ENCODE measurements around the gene SELL.
"Not testable (repeated sequence)": the region's sequence is repeated elsewhere in the genome, so short reads cannot be mapped to it uniquely, and the experiment has no call there.

Gene SELL

GRCh38 chr1:169708647-169709046, 2.8 kb downstream of the SELL start:
- intact Hi-C loops (cut with DNase I): no loop called here
- no peak for DNase-seq

- DNase-seq: no peak
- intact Hi-C loops (cut with DNase I): no loop called here
These were observed 3.4 kb downstream of the SELL start for GRCh38 chr1:169707912-169708604.

DNA sequence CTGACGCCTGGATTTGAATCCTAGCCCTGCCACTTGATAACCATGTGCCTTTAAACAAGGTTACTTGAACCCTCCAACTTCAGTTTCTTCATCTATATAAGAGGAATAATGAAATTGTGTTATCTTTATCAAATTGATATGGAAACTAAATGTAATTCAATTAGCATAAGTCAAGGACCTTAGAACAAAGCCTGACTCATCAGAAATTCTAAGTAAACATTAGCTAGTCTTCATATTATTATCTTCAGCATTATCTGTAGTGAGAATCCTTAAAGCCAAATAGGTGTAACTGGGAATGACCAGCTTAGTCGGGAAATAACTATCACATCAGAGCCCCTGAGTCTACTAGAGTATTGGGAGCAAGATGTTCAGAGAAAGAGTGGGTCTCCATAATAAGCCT, 6.6 kb downstream of the SELL start:
- intact Hi-C loops (cut with DNase I): no loop called here
- DNase-seq: no peak

- intact Hi-C loops (cut with DNase I): no loop called here
- no peak for DNase-seq
These were observed 10.0 kb downstream of the SELL start for GRCh38 chr1:169701261-169702005.

- no peak for DNase-seq
- intact Hi-C loops (cut with DNase I): no loop called here
These were observed 11.7 kb downstream of the SELL start for GRCh38 chr1:169699707-169700106.

GRCh38 chr1:169698976-169699375, 12.4 kb downstream of the SELL start:
- DNase-seq: no peak
- intact Hi-C loops (cut with DNase I): no loop called here

DNA sequence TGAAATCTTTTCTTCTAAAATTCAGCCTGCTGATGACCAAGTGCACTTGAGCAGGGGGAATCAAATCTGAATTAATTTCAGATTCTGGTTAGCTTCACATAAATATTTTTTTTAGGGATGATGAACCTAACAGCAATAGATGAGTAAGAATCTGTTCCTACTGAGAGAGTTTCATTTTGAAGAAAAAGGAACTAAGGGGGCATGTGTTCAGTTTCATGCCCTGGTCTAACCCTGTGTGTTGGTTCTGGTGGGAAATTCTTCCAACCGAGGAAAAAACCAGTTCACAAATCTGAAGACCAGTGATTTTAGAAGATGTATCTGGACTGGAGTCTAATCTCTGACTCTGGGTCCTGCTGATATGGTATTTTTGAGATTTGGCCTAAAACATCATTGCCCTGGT, 13.7 kb downstream of the SELL start:
- DNase-seq: no peak
- intact Hi-C loops (cut with DNase I): no loop called here

GRCh38 chr1:169696273-169697100, 14.9 kb downstream of the SELL start:
- intact Hi-C loops (cut with DNase I): no loop called here
- no peak for DNase-seq

- intact Hi-C loops (cut with DNase I): no loop called here
- DNase-seq: no peak
These were observed 16.9 kb downstream of the SELL start for GRCh38 chr1:169694304-169695075.

GRCh38 chr1:169692756-169693460, 18.5 kb downstream of the SELL start:
- intact Hi-C loops (cut with DNase I): no loop called here
- DNase-seq: no peak

DNA sequence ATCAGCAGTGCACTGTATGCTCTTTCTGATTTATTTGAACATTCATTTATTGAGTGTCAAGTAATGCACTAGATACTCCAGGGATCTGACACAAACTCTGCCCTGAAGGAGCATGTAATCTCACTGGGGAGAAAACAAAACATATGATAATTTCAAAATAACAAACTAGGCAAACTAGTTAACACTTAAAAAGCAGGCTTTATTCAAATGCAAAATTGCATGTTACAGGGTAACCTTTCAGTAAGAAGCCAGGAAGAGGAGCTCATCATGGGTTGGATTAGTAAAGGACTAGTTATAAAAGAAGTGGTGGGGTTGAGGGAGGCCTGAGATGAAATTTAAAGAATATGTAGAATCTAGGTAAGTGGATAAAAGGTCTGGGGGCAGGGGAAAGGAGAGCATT, 20.9 kb downstream of the SELL start:
- no peak for DNase-seq
- intact Hi-C loops (cut with DNase I): no loop called here

DNA sequence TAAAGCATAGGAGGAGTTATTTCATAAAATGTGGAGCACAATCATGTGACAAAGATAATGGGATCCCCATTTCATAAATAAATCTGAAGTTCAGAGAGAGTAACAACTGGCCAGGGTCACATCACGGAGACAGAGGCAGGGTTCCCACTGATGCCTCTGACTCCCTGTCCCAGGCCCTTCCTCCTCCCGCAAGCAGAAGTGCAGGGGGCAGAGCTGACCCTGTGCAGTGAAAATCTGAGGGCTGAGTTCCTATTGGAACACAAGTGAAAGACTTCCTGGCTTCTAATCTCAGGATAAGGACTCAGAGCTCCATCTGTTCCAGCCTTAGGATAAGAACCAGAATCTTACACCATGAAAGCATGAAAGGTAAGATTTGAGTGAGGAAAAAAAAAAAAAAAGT, 22.0 kb downstream of the SELL start:
- intact Hi-C loops (cut with DNase I): no loop called here
- no peak for DNase-seq

DNA sequence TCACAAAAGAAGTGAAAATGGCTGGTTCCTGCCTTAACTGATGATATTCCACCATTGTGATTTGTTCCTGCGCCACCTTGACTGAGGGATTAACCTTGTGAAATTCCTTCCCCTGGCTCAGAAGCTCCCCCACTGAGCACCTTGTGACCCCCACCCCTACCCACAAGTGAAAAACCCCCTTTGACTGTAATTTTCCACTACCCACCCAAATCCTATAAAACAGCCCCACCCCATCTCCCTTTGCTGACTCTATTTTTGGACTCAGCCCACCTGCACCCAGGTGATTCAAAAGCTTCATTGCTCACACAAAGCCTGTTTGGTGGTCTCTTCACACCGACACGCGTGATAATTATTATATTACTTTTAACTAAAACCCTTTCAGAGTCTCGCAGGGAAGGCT, 23.0 kb downstream of the SELL start:
- DNase-seq; intact Hi-C loops (cut with DNase I): not testable (repeated sequence)

- intact Hi-C loops (cut with DNase I): no loop called here
- no peak for DNase-seq
These were observed 27.8 kb downstream of the SELL start for GRCh38 chr1:169683661-169684060.

GRCh38 chr1:169683168-169683567, 28.3 kb downstream of the SELL start:
- DNase-seq: not testable (repeated sequence)

DNA sequence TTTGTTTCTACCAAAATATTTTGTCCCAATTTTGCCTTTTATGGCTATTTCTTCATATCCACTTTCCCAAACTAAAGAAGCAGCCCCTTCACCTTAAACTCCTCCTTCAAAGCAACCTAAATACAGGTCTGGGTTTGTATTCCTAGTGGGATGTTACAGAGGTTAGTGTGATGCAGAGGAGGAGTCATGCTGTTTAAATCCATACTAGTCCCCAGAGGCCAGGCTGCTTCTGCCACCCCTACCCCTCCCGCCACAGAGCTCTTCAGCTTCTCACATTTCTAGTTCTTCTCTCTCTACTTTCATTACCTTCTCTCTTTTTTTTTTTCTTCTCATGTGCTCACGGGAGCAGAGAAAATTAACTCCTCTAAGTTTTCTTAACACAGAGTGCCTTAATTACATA, 29.3 kb downstream of the SELL start:
- no peak for DNase-seq
- intact Hi-C loops (cut with DNase I): no loop called here

More at GRCh38 chr1:169683168-169683567, 28.3 kb downstream of the SELL start:
- intact Hi-C loops (cut with DNase I): not testable (repeated sequence)

GRCh38 chr1:169681140-169681539, 30.3 kb downstream of the SELL start:
- DNase-seq: no peak
- intact Hi-C loops (cut with DNase I): no loop called here

- intact Hi-C loops (cut with DNase I): no loop called here
- DNase-seq: no peak
These were observed 30.9 kb downstream of the SELL start for GRCh38 chr1:169680377-169681019.
